ENCODE data around the gene ABITRAM. TPM values are rescaled to one million over a fixed set of nuclear protein-coding genes. Genes with fewer than 3 reads are reported as not detected.
"Not testable (repeated sequence)": the region's sequence is repeated elsewhere in the genome, so short reads cannot be mapped to it uniquely, and the experiment has no call there.

The ABITRAM gene
- total RNA-seq, 1 donor from 2014 or later: 1.1 TPM

- Histone ChIP-seq H3K36me3 (peaks cover 65 to 97% of the 10 kb centered on the region in 2 donors), H3K4me1 (no peaks in the 10 kb centered on the region), H3K27me3 (no peaks in the 10 kb centered on the region), H3K4me3 (no peak overlapping the region), H3K27ac (no peak overlapping the region), H3K9me3 (no peaks in the 10 kb centered on the region)
- no peak for TF ChIP-seq CTCF (IDR thresholded peaks at IDR 0.05)
- DNase-seq (ENCODE audit: low spot score in 2 of 2): no peak
- intact Hi-C loops (cut with DNase I): no loop called here
Observed at GRCh38 chr9:108894225-108894997, 39.8 kb upstream of the ABITRAM start.

GRCh38 chr9:108897324-108898096 is 36.7 kb upstream of the ABITRAM start:
- no peaks in the 10 kb centered on the region for H3K9me3 ChIP-seq
- H3K27ac ChIP-seq: no peak overlapping the region
- H3K27me3 ChIP-seq: no peaks in the 10 kb centered on the region
- DNase-seq (ENCODE audit: low spot score in 2 of 2): no peak
- H3K4me3 ChIP-seq: no peak overlapping the region
- no peaks in the 10 kb centered on the region for H3K4me1 ChIP-seq
- TF ChIP-seq CTCF (IDR thresholded peaks at IDR 0.05): no peak
- peaks cover 65 to 97% of the 10 kb centered on the region in 2 donors for H3K36me3 ChIP-seq
- intact Hi-C loops (cut with DNase I): no loop called here

- H3K9me3 ChIP-seq; intact Hi-C loops (cut with DNase I); H3K27me3 ChIP-seq; DNase-seq (ENCODE audit: low spot score in 2 of 2); H3K4me3 ChIP-seq; H3K27ac ChIP-seq; H3K4me1 ChIP-seq: not testable (repeated sequence)
- peaks cover 66 to 94% of the 10 kb centered on the region in 2 donors for H3K36me3 ChIP-seq
Observed at GRCh38 chr9:108899023-108899695, 35.0 kb upstream of the ABITRAM start.

- Histone ChIP-seq H3K4me1 (no peaks in the 10 kb centered on the region), H3K27ac (no peak overlapping the region), H3K9me3 (no peaks in the 10 kb centered on the region), H3K36me3 (peaks cover 71 to 88% of the 10 kb centered on the region in 2 donors), H3K4me3 (no peak overlapping the region), H3K27me3 (no peaks in the 10 kb centered on the region)
- no peak for DNase-seq (ENCODE audit: low spot score in 2 of 2)
- TF ChIP-seq CTCF (IDR thresholded peaks at IDR 0.05): no peak
- intact Hi-C loops (cut with DNase I): no loop called here
Observed at GRCh38 chr9:108900176-108900575, 34.0 kb upstream of the ABITRAM start.

- Histone ChIP-seq H3K36me3 (peaks cover 73 to 89% of the 10 kb centered on the region in 2 donors), H3K4me1 (no peaks in the 10 kb centered on the region), H3K4me3 (no peak overlapping the region), H3K9me3 (no peaks in the 10 kb centered on the region), H3K27ac (no peak overlapping the region), H3K27me3 (no peaks in the 10 kb centered on the region)
- intact Hi-C loops (cut with DNase I): no loop called here
- DNase-seq (ENCODE audit: low spot score in 2 of 2): no peak
- TF ChIP-seq CTCF (IDR thresholded peaks at IDR 0.05): no peak
Observed at GRCh38 chr9:108903420-108904103, 30.6 kb upstream of the ABITRAM start.
